IPS DF 6.9 (cell line): ENCODE measurements around the gene FRMPD4.

Experiments used
- DNase-seq: peaks from one replicate; pipeline ENCODE4 v3.0.0-alpha.2; 2013; ENCODE audit warnings: low read depth, low spot score
- H3K27ac ChIP-seq: one replicate; pipeline ENCODE4 v1.5.1; 2013; ENCODE audit warnings: low read length, control low read depth
- H3K27me3 ChIP-seq: 2 replicates; pipeline ENCODE4 v1.6.1; 2013; ENCODE audit warnings: mild to moderate bottlenecking, low read length; ENCODE audit not compliant: control insufficient read depth, insufficient read depth
- H3K36me3 ChIP-seq: 2 replicates; pipeline ENCODE4 v1.6.1; 2013; ENCODE audit warnings: low read length; ENCODE audit not compliant: control insufficient read depth, insufficient read depth
- H3K4me1 ChIP-seq: 2 replicates; pipeline ENCODE4 v1.6.1; 2013; ENCODE audit warnings: low read length; ENCODE audit not compliant: control insufficient read depth, insufficient read depth
- H3K4me3 ChIP-seq: 2 replicates; pipeline ENCODE4 v1.5.1; 2013; ENCODE audit warnings: mild to moderate bottlenecking, low read length
- H3K9me3 ChIP-seq: 2 replicates; pipeline ENCODE4 v1.6.1; 2013; ENCODE audit warnings: low read length, inconsistent platforms; ENCODE audit not compliant: control insufficient read depth, insufficient read depth
- WGBS: extraction: QIAGEN DNeasy Blood & Tissue Kit; methylation state at CpG from one replicate; pipeline ENCODE4 v1.1.7; 2013; ENCODE audit warnings: mixed read lengths, missing lambda C conversion rate; ENCODE audit not compliant: insufficient read length, insufficient coverage; 5-methylcytosine and 5-hydroxymethylcytosine counted together

FRMPD4 gene

DNA sequence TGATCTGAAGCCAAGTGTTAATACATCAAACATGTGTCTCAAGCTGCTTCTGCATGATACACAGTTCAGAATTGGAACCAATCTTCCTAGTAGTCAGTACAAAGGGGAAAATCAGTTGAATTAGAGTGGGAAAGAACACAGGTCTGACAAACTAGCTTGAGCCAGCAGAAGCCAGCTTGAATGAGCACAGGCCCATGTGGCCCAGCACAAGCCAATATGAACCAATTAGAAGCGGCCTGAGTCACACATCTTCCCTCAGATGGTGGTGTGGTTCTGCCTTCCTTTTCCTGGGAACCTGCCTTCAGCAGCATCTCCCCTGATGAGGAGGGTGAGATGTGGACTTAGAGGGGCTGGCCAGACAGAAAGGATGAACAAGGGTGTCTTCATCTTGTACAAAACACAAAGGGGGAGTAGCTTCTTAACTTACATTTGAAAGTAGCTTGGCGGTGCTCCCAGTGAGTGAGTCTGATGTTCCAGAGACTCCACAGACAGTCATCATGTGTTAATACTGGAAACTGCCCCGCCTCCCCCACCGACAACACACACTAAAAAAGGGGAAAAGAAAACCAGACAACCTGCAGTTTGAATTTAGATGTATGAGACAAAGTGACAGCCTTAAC, 72.0 kb downstream of the FRMPD4 start:
- no CpG with 5 or more reads among the region's 4 CpGs for WGBS
- Histone ChIP-seq H3K9me3 (no peaks in the 10 kb centered on the region), H3K36me3 (no peaks in the 10 kb centered on the region), H3K27ac (no peak overlapping the region), H3K4me3 (no peak overlapping the region), H3K27me3 (no peaks in the 10 kb centered on the region), H3K4me1 (no peaks in the 10 kb centered on the region)
- DNase-seq: no peak

GRCh38 chrX:12210971-12211370, 72.7 kb downstream of the FRMPD4 start:
- Histone ChIP-seq H3K4me3 (no peak overlapping the region), H3K27ac (no peak overlapping the region), H3K4me1 (no peaks in the 10 kb centered on the region), H3K27me3 (no peaks in the 10 kb centered on the region), H3K9me3 (no peaks in the 10 kb centered on the region), H3K36me3 (no peaks in the 10 kb centered on the region)
- no peak for DNase-seq
- no CpG with 5 or more reads among the region's 3 CpGs for WGBS

- H3K4me3 ChIP-seq: no peak overlapping the region
- no CpG with 5 or more reads among the region's 4 CpGs for WGBS
- DNase-seq: no peak
Measured at GRCh38 chrX:12223650-12224049, 85.4 kb downstream of the FRMPD4 start.

GRCh38 chrX:12225107-12225506, 86.8 kb downstream of the FRMPD4 start:
- Histone ChIP-seq H3K36me3 (no peaks in the 10 kb centered on the region), H3K4me1 (no peaks in the 10 kb centered on the region), H3K27ac (no peak overlapping the region), H3K27me3 (no peaks in the 10 kb centered on the region), H3K4me3 (no peak overlapping the region), H3K9me3 (no peaks in the 10 kb centered on the region)
- DNase-seq: no peak
- WGBS: no CpG with 5 or more reads among the region's 1 CpG

More at GRCh38 chrX:12223650-12224049, 85.4 kb downstream of the FRMPD4 start:
- no peaks in the 10 kb centered on the region for H3K4me1 ChIP-seq
- H3K36me3 ChIP-seq: no peaks in the 10 kb centered on the region
- no peaks in the 10 kb centered on the region for H3K27me3 ChIP-seq
- no peaks in the 10 kb centered on the region for H3K9me3 ChIP-seq
- H3K27ac ChIP-seq: no peak overlapping the region

DNA sequence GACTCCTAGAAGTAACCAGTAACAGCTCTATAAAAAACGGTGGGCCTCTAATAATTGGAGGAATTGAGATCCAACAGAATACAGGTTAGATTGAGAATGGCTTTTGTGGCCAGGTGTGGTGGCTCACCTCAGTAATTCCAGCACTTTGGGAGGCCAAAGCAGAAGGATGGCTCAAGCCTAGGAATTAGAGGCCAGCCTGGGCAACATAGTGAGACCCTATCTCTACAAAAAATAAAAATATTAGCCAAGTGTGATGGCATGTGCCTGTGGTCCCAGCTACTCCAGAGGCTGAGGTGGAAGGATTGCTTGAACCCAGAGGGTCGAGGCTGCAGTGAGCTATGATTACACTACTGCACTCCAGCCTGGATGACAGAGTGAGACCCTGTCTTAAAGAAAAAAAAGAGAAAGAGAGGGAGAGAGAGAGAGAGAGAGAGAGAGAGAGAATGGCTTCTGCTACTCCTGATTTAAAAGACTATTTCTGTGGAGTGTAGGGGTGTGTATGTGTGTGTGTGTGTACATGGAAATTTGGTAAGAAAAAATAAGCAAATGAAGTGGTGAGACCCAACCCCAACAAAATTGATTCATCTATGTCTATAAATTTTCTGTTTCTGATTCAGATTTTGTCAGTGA, 89.3 kb downstream of the FRMPD4 start:
- H3K27ac ChIP-seq: no peak overlapping the region
- no peaks in the 10 kb centered on the region for H3K4me1 ChIP-seq
- no CpG with 5 or more reads among the region's 2 CpGs for WGBS
- no peak for DNase-seq
- no peaks in the 10 kb centered on the region for H3K36me3 ChIP-seq
- H3K4me3 ChIP-seq: no peak overlapping the region
- no peaks in the 10 kb centered on the region for H3K27me3 ChIP-seq
- H3K9me3 ChIP-seq: no peaks in the 10 kb centered on the region

DNA sequence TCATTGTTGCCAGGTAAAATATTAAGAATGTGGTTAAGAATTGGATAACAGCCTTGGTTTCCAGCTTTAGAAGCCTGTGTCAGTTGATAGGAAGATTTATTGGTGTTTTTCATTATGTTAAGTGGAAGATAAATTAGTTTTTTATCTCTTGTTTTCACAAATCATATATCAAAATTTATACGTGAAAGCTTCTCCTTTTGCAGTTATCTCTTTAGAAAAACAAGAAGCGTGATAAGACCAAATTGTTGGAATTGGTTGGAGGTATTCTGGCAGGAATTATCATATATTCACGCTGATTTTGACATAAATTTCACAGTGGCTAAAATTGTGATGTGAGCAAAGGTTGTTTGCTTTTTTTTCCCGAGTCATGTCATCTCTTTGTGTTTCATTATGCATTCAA, 90.6 kb downstream of the FRMPD4 start:
- DNase-seq: no peak
- H3K4me3 ChIP-seq: no peak overlapping the region
- no peaks in the 10 kb centered on the region for H3K9me3 ChIP-seq
- H3K27me3 ChIP-seq: no peaks in the 10 kb centered on the region
- no peak overlapping the region for H3K27ac ChIP-seq
- no peaks in the 10 kb centered on the region for H3K36me3 ChIP-seq
- no peaks in the 10 kb centered on the region for H3K4me1 ChIP-seq
- WGBS: no CpG with 5 or more reads among the region's 4 CpGs

DNA sequence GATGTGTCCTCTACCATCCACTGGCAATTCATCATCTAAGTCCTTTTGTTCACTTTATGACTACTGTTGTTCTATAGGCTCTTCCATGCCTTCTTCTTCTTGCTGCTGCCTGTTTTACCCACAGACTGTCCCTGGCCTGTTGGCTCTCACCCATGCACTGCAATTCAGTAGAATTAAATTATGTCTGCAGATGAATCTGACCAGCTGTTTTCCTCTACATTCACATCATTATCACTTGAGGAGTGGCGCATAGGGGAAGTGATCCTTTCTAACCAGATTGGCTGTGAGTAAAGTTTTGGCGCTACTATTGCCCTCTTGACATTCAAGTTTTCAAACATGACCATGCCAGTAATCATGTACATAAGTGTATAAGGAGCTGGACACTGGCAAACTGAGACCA, 91.7 kb downstream of the FRMPD4 start:
- DNase-seq: no peak
- WGBS: no CpG with 5 or more reads among the region's 2 CpGs
- no peaks in the 10 kb centered on the region for H3K27me3 ChIP-seq
- no peaks in the 10 kb centered on the region for H3K9me3 ChIP-seq
- no peaks in the 10 kb centered on the region for H3K4me1 ChIP-seq
- H3K36me3 ChIP-seq: no peaks in the 10 kb centered on the region
- no peak overlapping the region for H3K4me3 ChIP-seq
- no peak overlapping the region for H3K27ac ChIP-seq

DNA sequence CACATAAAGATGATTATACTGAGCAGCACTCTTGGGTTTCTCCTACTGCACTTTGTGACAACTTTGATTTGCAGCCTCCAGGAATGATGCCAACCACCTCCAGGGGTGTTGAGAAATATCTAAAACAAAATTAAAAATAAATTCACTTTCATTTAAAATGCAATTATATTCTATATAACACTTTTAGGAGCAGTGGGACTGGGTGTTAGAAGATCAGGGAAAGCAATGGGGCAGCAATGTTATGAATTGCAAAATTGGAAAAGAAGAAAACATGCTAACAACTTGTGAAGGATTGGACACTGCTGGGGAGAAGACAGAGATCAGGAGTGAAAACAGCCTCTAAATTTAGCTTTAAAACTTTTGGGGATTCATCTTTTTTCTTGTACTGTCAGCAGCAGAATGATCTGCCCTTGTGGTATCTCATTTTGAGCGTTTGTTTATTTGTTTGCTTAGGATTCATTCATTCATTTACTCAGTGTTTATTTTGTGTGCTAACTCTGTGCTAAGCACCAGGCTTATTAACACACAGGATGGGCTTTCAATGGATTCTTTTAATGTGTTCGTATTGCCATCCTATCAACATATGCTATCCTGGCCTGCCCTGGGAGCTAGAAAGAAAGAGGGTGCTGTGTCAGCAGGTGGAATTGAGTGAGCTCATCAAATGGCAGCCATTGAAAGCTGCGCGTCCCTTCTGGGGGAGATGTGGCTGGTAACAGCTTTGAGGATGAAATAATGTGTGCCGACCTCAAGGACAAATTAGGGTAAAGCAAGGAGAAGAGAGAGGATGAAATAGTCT, 96.5 kb downstream of the FRMPD4 start:
- Histone ChIP-seq H3K4me3 (no peak overlapping the region), H3K27ac (no peak overlapping the region), H3K36me3 (no peaks in the 10 kb centered on the region), H3K4me1 (no peaks in the 10 kb centered on the region), H3K9me3 (no peaks in the 10 kb centered on the region), H3K27me3 (no peaks in the 10 kb centered on the region)
- DNase-seq: no peak
- WGBS: no CpG with 5 or more reads among the region's 5 CpGs

DNA sequence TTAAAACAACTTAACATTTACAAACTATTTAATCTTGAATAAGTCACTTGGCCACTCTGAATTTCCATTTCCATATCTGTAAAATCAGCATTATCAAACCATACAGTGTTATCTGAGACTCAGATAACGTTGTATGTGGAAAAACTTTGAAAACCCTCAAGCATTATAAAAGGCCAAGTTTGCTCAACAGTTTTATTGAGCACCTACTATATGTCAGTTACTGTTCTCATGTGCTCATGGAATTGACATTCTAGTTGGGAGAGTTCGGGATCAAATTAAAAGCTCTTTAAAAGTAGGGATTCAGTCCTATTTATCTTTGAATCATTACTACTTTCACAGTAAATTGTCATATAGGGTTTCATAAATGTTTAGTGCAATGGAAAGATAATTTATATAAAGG, 97.9 kb downstream of the FRMPD4 start:
- Histone ChIP-seq H3K4me3 (no peak overlapping the region), H3K27ac (no peak overlapping the region), H3K4me1 (no peaks in the 10 kb centered on the region), H3K27me3 (no peaks in the 10 kb centered on the region), H3K36me3 (no peaks in the 10 kb centered on the region), H3K9me3 (no peaks in the 10 kb centered on the region)
- WGBS: no CpG with 5 or more reads among the region's 2 CpGs
- DNase-seq: no peak

- Histone ChIP-seq H3K27ac (no peak overlapping the region), H3K36me3 (no peaks in the 10 kb centered on the region), H3K27me3 (no peaks in the 10 kb centered on the region), H3K9me3 (no peaks in the 10 kb centered on the region), H3K4me3 (no peak overlapping the region), H3K4me1 (no peaks in the 10 kb centered on the region)
- DNase-seq: no peak
Measured at GRCh38 chrX:12237131-12237530, 98.9 kb downstream of the FRMPD4 start.
